GM21515 (cell line): ENCODE measurements around the gene TRAF7.
"Not testable (repeated sequence)": the region's sequence is repeated elsewhere in the genome, so short reads cannot be mapped to it uniquely, and the experiment has no call there.

Experiments used
- ATAC-seq: cut with Tn5 transposase; IDR thresholded peaks from one replicate; pipeline ENCODE4 v1.9.1; 2021; ENCODE audit not compliant: unreplicated experiment

The TRAF7 gene

DNA sequence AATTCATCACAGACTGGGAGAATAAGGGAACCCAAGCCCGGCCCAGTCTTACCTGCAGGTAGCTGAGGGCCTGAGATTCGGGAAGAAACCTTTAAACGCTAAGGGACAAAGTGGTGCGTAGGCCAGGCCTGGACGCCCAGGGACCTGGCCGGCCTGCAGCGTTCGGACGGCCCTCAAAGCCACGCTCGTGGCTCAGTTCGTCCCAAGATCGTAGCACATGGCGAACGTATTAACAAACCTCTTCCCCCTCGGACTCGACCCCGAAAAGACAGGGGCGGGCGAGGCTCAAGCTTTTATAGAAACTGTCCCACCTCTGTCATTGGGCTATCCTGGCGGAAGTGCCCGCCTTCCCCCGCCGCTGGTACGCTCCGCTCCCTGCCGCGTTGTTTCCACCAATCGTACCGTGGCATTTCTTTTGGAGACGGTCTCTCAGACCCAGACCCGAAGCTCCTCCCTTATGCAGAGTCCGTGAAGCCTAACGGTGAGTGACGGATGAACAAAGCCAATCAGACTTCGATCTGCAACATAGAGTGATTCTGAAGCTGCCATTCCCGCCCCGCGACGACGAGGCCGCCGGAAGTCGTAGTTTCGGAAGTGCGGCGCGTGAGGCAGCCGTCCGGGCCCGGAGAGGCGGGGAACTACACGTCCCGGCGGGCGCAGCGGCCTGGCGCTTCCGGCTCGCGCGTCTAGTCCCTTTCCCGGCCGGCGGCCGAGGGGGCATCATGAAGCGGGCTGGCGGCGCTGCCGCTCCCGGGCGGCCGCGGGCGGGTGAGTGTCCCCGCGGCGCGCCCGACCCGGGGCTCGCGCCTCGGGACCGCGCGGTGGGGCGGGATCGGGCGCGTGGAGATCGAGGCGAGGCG, at the start of gene TRAF7:
Gene TRAF7 (plus strand): TSS at position 692 of the 860 bp plus-strand sequence. CDS start 8,139 bp downstream, outside the sequence.
- peak; percentile 81 for ATAC-seq

DNA sequence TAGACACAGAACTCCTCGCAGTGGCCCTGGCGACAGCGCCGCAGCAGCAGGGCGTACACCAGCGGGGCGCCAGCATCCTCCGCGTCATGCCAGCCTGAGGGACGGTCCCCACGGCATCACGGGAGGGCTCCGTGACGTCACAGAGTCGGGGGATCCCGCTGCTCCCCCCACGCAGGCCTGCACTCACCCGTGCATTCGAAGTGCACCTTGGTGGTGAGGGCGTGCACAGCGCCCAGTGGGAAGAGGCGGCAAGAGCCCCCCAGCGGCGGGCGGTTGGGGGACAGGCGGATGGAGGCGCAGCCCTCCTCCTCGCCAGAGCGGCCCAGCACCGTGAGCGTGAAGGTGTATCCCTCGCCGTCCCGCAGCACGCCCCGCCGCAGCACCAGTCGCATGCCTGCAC, 49.4 kb upstream of the TRAF7 start:
- not testable (repeated sequence) for ATAC-seq

DNA sequence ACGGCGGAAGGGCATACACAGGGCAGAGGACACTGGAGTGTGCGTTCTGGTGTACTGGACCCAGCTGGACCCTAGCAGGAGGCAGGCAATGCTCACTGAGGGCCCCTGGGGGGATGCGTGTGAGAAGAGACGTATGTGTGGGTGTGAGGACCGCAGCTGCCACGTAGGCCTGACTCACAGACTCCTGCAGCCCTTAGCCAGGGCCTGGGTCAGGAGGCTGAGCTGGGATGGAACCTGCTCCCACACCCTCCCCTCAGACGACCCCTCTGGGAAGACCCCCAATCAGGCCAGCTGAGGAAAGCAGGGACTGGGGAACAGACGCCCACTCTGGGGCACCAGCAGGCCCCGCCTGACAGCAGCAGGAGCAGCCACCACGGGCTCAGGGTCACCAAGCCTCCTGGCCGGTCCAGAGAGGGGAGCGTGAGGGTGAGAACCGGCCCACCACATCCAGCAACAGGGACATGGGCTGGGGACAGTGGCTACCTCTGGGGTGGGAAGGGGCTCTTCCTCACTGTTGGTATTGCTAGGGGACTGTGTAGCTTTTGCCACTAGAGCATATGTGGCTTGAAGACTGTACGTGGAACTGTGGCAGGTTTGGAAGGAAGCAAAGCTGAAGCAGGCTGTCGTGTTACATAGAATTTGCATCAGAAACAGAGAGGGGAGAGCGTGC, 48.3 kb upstream of the TRAF7 start:
- ATAC-seq: not testable (repeated sequence)

DNA sequence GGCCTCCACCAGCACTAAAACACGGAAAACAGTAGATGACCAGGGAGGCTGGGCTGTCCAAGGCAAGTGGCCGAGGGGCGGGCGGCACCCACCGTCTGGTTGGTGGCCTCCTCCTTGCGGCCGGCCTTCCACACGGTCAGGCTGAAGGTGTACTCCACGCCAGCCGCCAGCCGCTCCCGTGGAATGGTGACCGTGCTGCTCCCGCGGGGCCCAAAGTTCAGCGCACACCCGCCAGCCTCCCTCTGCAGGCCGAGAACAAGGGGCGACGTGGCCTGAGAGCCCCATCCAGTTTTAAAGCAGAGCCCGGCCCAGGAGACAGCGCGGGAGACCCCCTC, 47.8 kb upstream of the TRAF7 start:
- not testable (repeated sequence) for ATAC-seq

- ATAC-seq: not testable (repeated sequence)
Measured at GRCh38 chr16:2108446-2109270, 46.9 kb upstream of the TRAF7 start.

DNA sequence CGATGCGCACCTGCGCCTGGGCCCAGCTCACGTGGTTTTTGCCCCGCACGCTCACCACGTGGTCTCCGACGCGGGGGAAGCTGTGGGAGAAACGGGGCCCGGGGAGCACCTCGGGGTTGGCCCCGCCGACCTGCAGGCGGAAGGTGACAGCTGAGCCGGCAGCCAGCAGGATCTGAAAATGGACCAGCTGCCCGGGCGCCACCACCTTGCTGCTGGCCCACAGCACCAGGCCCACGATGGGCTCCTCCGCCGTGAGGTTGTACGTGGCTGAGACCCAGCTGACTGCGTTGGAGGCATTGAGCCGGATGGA, 46.4 kb upstream of the TRAF7 start:
- not testable (repeated sequence) for ATAC-seq

DNA sequence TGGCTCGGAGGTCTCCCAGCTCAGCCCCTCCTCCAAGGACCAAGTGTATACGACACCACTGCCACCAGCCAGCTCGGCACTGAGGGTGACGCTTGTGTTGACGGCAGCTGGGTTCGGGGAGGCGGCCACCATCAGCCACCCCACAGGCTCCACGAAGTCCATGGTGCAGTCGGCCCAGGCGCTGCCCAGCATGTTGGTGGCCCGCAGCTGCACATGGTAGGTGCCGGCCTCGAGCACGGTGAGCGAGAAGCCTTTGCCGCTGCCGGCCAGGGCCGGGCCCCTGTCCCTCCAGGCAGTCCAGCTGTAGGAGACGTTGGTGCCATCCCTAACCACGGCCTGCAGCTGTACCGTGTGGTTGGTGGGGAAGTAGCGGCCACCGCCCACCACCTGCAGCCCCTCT, 45.7 kb upstream of the TRAF7 start:
- ATAC-seq: not testable (repeated sequence)

- ATAC-seq: not testable (repeated sequence)
Measured at GRCh38 chr16:2110332-2111008, 45.1 kb upstream of the TRAF7 start.

- not testable (repeated sequence) for ATAC-seq
Measured at GRCh38 chr16:2111009-2111353, 44.6 kb upstream of the TRAF7 start.

DNA sequence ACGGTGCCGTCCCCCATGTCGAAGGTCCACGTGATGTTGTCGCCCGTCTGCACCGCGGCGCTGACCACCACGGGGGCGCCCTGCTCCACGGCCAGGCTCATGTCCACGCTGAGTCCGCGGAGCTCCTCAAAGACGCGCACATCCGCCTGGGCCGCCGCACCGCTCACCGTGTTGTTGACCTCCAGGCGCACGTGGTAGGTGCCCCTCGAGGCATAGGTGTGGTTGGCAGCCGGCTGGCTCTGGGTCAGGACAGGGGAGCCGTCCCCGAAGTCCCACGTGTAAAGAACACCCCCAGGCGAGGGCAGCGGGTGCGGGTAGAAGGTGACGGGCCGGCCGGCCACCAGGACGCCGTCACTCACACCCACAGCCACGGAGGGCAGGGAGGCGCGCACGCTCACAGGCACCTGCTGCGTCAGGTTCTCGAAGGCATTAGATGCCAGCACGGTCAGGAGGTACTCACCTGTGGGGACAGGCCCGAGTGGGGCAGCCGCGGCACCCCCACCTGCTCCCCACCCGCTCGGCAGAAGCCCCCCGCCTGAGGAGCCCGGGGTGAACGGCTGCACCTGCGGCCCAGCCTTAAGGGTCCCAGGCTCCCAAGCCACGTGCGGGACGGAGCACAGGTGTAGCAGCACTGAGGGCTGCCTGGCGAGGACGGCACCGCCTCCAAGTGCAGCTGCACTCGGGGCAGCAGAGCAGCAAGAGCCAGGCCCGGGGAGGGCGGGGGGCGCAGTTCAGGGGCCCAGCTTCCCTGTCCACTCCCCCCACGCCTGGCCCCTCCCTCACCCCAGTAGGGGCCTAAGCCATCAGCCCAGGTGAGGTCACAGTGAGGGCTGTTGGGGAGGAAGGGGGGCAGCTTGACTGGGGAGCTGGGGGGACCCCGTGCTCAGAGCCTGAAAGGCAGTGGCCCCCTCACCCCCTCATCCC, 43.9 kb upstream of the TRAF7 start:
- not testable (repeated sequence) for ATAC-seq

GRCh38 chr16:2112539-2113106, 43.0 kb upstream of the TRAF7 start:
- ATAC-seq: not testable (repeated sequence)

DNA sequence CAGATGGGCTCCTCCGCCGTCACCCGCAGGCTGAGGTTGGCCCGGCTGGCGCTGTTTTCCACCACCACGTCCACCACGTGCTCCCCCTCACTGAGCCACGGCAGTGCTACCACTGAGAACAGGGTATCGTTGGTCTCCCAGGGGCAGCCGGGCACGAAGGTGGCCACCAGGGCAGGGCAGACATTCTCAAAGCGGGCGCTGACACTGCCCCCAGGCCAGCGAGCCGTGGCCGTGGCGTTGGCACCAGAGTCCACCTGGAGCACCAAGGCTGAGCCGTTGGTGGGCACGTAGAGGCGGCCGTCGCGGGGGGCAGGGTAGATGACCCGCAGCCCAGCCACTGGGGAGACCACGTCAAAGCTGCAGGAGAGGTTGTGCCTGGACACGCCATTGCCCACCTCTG, 41.4 kb upstream of the TRAF7 start:
- not testable (repeated sequence) for ATAC-seq

DNA sequence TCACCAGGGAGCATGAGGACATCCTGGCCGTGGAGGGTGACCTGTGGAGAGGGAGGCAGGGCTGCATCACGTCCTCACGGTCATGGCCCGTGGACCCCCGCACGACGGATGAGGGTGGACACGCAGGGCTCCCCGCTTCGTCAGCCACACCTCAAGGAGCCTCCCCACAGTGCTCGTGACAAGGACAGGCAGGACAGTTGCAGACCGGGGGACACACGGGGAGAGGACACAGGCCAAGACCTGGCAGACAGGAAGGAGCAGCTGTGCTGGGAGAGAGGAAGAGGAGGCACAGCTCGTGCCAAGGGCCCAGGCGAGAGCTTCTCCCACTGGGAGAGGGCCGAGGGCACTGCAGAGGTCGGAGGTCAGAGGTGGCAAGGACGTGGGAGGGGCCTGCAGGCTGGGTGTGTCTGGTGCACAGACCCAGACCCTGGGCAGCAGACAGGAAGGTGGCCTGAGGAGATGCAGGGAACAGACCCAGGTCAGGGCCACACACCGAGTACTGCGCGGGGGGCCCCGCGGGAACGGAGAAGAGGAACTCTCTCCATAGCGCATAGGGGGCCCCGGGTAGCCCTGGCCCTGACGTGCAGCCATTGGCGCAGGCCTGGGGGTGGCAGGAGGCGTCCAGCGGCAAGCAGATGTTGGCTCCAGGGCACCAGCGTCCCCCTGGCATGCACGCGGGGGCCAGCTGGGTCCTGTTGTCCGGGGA, 40.5 kb upstream of the TRAF7 start:
- ATAC-seq: not testable (repeated sequence)

GRCh38 chr16:2115591-2115973, 40.0 kb upstream of the TRAF7 start:
- no peak for ATAC-seq

- ATAC-seq: not testable (repeated sequence)
Measured at GRCh38 chr16:2116428-2116827, 39.2 kb upstream of the TRAF7 start.

DNA sequence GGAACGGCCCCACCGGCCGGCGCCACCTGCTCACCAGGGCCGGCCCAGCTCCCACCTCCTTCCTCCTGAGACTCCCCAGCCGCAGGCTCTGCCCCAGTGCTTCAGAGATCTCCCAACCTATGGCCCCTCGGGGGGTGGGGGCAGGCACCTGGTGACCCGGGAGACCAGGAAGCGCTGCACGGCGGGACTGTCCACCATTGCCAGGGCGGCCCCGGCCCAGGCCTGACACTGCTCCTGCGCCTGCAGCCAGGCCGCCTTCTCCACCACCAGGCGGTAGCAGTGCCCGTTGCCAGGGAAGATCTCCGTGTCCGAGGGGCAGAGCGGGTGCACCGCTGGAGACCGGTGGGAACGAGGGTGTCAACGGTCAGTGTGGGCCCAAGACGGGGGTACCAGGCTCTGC, 38.2 kb upstream of the TRAF7 start:
- ATAC-seq: not testable (repeated sequence)

DNA sequence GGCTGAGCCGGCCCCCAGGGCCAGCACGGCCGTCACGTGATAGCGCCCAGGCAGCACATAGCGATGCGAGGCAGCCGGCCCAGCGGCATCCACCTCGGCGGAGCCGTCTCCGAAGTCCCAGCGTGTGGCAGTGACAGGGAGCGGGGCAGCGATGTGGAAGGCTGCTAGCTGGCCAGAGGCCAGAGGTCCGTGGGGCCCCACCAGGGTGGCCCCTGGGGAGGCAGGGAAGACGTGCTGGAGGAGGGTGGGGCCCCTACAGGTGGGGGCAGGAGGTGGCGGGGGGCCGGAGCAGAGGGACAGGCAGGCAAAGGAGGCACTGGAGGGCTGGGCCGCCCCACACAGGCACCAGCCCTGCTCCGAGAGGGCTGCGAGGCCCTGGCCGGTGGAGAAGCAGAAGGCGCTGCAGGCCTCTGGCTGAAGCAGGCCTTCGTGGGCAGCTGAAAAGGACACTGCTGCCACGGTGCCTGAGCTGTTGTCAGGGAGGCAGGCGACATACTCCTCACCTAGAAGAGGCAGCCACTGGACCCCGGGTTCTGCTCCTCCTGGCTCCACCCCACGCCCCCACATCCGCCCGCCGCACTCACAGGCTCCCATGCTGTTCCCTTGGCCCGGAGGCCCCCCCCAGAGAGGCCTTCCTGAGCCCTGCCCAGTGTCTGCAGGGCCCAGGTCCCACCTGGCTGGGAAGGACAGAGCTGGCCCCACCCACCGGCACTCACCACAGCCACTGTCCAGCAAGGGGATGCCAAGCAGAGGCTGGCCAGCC, 37.4 kb upstream of the TRAF7 start:
- ATAC-seq: not testable (repeated sequence)

- ATAC-seq: not testable (repeated sequence)
Measured at GRCh38 chr16:2121325-2121724, 34.3 kb upstream of the TRAF7 start.
